SU-DHL-6 (cell line): ENCODE results near the gene SIT1.

Experiments used
- H2AFZ ChIP-seq: fragments of 200-600 bp; sonication (generic); 2 replicates; pipeline ENCODE4 v1.6.1; 2014; ENCODE audit warnings: low read depth, mild to moderate bottlenecking, moderate library complexity, mixed read lengths, antibody characterized with exemption, low read length; ENCODE audit not compliant: severe bottlenecking
- H3F3A ChIP-seq: fragments of 200-600 bp; shearing (Covaris generic); 2 replicates; pipeline ENCODE4 v1.6.0; 2016; ENCODE audit warnings: antibody characterized with exemption, mild to moderate bottlenecking; ENCODE audit not compliant: insufficient read depth
- H3K27ac ChIP-seq: fragments of 200-600 bp; sonication (generic); 2 replicates; pipeline ENCODE4 v1.5.1; 2016; ENCODE audit warnings: low read depth, mild to moderate bottlenecking, low read length, moderate library complexity, mixed read lengths
- H3K27me3 ChIP-seq: fragments of 200-600 bp; sonication (generic), shearing (Covaris generic); 2 replicates; pipeline ENCODE4 v1.6.0; 2014; ENCODE audit warnings: mild to moderate bottlenecking, low read length
- H3K36me3 ChIP-seq: fragments of 200-600 bp; sonication (generic); 2 replicates; pipeline ENCODE4 v1.6.1; 2014; ENCODE audit warnings: mild to moderate bottlenecking, low read length, mixed read lengths
- H3K4me2 ChIP-seq: fragments of 300-600, 200-600 bp; shearing (Covaris generic), sonication (generic); 2 replicates; pipeline ENCODE4 v1.6.0; 2014; ENCODE audit warnings: low read length, low read depth, mild to moderate bottlenecking; ENCODE audit not compliant: poor library complexity, severe bottlenecking
- H3K4me3 ChIP-seq: fragments of 200-600 bp; sonication (generic); 2 replicates; pipeline ENCODE4 v1.5.1; 2014; ENCODE audit warnings: antibody characterized with exemption, low read length, mild to moderate bottlenecking, mixed read lengths; ENCODE audit not compliant: insufficient read depth, poor library complexity, severe bottlenecking
- H3K79me2 ChIP-seq: fragments of 200-600 bp; sonication (generic); 2 replicates; pipeline ENCODE4 v1.6.1; 2014; ENCODE audit warnings: mild to moderate bottlenecking, low read length, moderate library complexity; ENCODE audit not compliant: insufficient read depth
- H3K9ac ChIP-seq: fragments of 200-600 bp; sonication (generic); 2 replicates; pipeline ENCODE4 v1.7.0; 2014; ENCODE audit warnings: mild to moderate bottlenecking, low read length
- H3K9me2 ChIP-seq: fragments of 200-600 bp; sonication (generic); replicated peaks from 2 replicates; pipeline ENCODE4 v1.6.1; 2014; ENCODE audit warnings: low read length; ENCODE audit not compliant: insufficient read depth
- H3K9me3 ChIP-seq: fragments of 200-600 bp; sonication (generic); 2 replicates; pipeline ENCODE4 v1.6.1; 2014; ENCODE audit warnings: low read length, mixed read lengths; ENCODE audit not compliant: insufficient read depth
- H4K20me1 ChIP-seq: fragments of 200-600 bp; sonication (generic); 2 replicates; pipeline ENCODE4 v1.6.1; 2014; ENCODE audit warnings: low read depth, mild to moderate bottlenecking, antibody characterized with exemption, low read length, moderate library complexity, mixed read lengths
- EZH2phosphoT487 ChIP-seq: fragments of 200-600 bp; sonication (generic), shearing (Covaris generic); conservative IDR thresholded peaks from 2 replicates; pipeline ENCODE4 v1.6.1; 2018; ENCODE audit warnings: mild to moderate bottlenecking, antibody characterized with exemption, low read length, moderate library complexity, mixed read lengths
- TF ChIP-seq, protein P1 (sequence below): fragments of 200-600 bp; sonication (generic); IDR thresholded peaks from one replicate; pipeline ENCODE4 v1.5.1; 2017; ENCODE audit warnings: antibody characterized with exemption, mild to moderate bottlenecking, low read length, moderate library complexity; ENCODE audit not compliant: insufficient read depth, poor library complexity, severe bottlenecking

SIT1 gene

GRCh38 chr9:35685506-35685905, 34.8 kb upstream of the SIT1 start:
- Histone ChIP-seq H3F3A (no peaks in the 10 kb centered on the region), H3K36me3 (no peaks in the 10 kb centered on the region), H3K27ac (no peak overlapping the region), H4K20me1 (no peaks in the 10 kb centered on the region), H3K9me2 (no peaks in the 10 kb centered on the region), H3K79me2 (no peaks in the 10 kb centered on the region), H3K4me2 (no peak overlapping the region), H3K9me3 (no peaks in the 10 kb centered on the region), H3K27me3 (no peaks in the 10 kb centered on the region), H2AFZ (no peak overlapping the region), H3K4me3 (no peak overlapping the region), H3K9ac (no peak overlapping the region)
- no peak for TF ChIP-seq EZH2phosphoT487
- TF ChIP-seq, protein P1, sequence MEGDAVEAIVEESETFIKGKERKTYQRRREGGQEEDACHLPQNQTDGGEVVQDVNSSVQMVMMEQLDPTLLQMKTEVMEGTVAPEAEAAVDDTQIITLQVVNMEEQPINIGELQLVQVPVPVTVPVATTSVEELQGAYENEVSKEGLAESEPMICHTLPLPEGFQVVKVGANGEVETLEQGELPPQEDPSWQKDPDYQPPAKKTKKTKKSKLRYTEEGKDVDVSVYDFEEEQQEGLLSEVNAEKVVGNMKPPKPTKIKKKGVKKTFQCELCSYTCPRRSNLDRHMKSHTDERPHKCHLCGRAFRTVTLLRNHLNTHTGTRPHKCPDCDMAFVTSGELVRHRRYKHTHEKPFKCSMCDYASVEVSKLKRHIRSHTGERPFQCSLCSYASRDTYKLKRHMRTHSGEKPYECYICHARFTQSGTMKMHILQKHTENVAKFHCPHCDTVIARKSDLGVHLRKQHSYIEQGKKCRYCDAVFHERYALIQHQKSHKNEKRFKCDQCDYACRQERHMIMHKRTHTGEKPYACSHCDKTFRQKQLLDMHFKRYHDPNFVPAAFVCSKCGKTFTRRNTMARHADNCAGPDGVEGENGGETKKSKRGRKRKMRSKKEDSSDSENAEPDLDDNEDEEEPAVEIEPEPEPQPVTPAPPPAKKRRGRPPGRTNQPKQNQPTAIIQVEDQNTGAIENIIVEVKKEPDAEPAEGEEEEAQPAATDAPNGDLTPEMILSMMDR: no peak

DNA sequence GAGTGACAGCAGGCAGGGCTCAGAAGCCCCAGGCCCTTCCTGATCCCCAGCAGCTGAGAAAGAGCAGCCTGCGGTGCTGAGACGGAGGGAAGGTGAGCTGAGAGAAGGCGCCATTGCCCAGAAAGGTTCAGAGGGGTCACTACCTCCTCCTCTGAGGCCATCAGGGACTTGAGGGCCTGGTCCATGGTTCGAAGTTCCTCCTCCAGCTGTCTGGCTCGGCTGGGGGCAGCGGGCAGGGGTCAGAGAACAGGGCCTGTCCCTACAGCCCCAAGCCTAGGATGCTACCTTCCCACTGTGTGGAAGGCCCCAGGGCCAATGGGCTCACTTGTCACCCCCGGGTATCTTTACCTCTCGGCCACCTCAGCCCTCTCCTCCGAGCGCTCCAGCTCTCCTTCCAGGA, 34.2 kb upstream of the SIT1 start:
- no peak overlapping the region for H3K9ac ChIP-seq
- H3K27ac ChIP-seq: no peak overlapping the region
- H3K27me3 ChIP-seq: no peaks in the 10 kb centered on the region
- H3K9me3 ChIP-seq: no peaks in the 10 kb centered on the region
- TF ChIP-seq EZH2phosphoT487: no peak
- TF ChIP-seq, protein P1: no peak
- H3K4me2 ChIP-seq: no peak overlapping the region
- no peaks in the 10 kb centered on the region for H3K9me2 ChIP-seq
- no peaks in the 10 kb centered on the region for H3F3A ChIP-seq
- no peaks in the 10 kb centered on the region for H3K79me2 ChIP-seq
- H4K20me1 ChIP-seq: no peaks in the 10 kb centered on the region
- H3K36me3 ChIP-seq: no peaks in the 10 kb centered on the region
- no peak overlapping the region for H3K4me3 ChIP-seq
- H2AFZ ChIP-seq: no peak overlapping the region

- no peak overlapping the region for H3K9ac ChIP-seq
- no peak overlapping the region for H3K4me2 ChIP-seq
Measured at GRCh38 chr9:35683323-35683722, 32.6 kb upstream of the SIT1 start.

More at GRCh38 chr9:35683323-35683722, 32.6 kb upstream of the SIT1 start:
- Histone ChIP-seq H4K20me1 (no peaks in the 10 kb centered on the region), H3K9me3 (no peaks in the 10 kb centered on the region), H3K9me2 (no peaks in the 10 kb centered on the region), H3K79me2 (no peaks in the 10 kb centered on the region), H3K27me3 (no peaks in the 10 kb centered on the region), H2AFZ (no peak overlapping the region), H3K4me3 (no peak overlapping the region), H3K27ac (no peak overlapping the region), H3F3A (no peaks in the 10 kb centered on the region), H3K36me3 (no peaks in the 10 kb centered on the region)
- no peak for TF ChIP-seq EZH2phosphoT487
- TF ChIP-seq, protein P1: no peak
